Central memory CD4-positive, alpha-beta T cell (primary cell): Measurements from ENCODE around the gene GNB1.

Experiments
- DNase-seq: peaks from one replicate; pipeline ENCODE4 v3.0.0; 2022

The GNB1 gene

GRCh38 chr1:1817221-1817620 lies 73.7 kb downstream of the GNB1 start:
- DNase-seq, result no peak

GRCh38 chr1:1815606-1816281 lies 75.1 kb downstream of the GNB1 start:
- no peak for DNase-seq

GRCh38 chr1:1809489-1809888 lies 81.4 kb downstream of the GNB1 start:
- DNase-seq, result no peak

- no peak for DNase-seq
Measured at GRCh38 chr1:1808206-1808605, 82.7 kb downstream of the GNB1 start.

- no peak for DNase-seq
Measured at GRCh38 chr1:1806890-1807289, 84.0 kb downstream of the GNB1 start.

- no peak for DNase-seq
Measured at GRCh38 chr1:1804301-1804700, 86.6 kb downstream of the GNB1 start.

GRCh38 chr1:1802871-1803270 lies 88.0 kb downstream of the GNB1 start:
- DNase-seq, result no peak

- no peak for DNase-seq
Measured at GRCh38 chr1:1799716-1800115, 91.2 kb downstream of the GNB1 start.

GRCh38 chr1:1797731-1798341 lies 93.1 kb downstream of the GNB1 start:
- DNase-seq, result no peak

- DNase-seq, result no peak
Measured at GRCh38 chr1:1796466-1796865, 94.4 kb downstream of the GNB1 start.

GRCh38 chr1:1794999-1795398 lies 95.9 kb downstream of the GNB1 start:
- no peak for DNase-seq

- no peak for DNase-seq
Measured at GRCh38 chr1:1793481-1794244, 97.2 kb downstream of the GNB1 start.

- no peak for DNase-seq
Measured at GRCh38 chr1:1788646-1789431, 102.0 kb downstream of the GNB1 start.

GRCh38 chr1:1788136-1788535 lies 102.8 kb downstream of the GNB1 start:
- DNase-seq, result no peak

GRCh38 chr1:1786836-1787605 lies 103.9 kb downstream of the GNB1 start:
- no peak for DNase-seq

- DNase-seq, result no peak
Measured at GRCh38 chr1:1785666-1786065, 105.2 kb downstream of the GNB1 start.

- DNase-seq, result no peak
Measured at GRCh38 chr1:1784933-1785332, 106.0 kb downstream of the GNB1 start.

GRCh38 chr1:1783320-1783719 lies 107.6 kb downstream of the GNB1 start:
- no peak for DNase-seq

- no peak for DNase-seq
Measured at GRCh38 chr1:1782399-1783221, 108.3 kb downstream of the GNB1 start.

GRCh38 chr1:1781526-1781903 lies 109.4 kb downstream of the GNB1 start:
- DNase-seq, result no peak
